ENCODE results near the gene ANGPT4.

GRCh38 chr20:951384-952169, 35.4 kb upstream of the ANGPT4 start:
- TF ChIP-seq CTCF (IDR thresholded peaks at IDR 0.05; ENCODE audit: control extremely low read depth in 1 of 3, insufficient read depth in 1 of 3, low read depth in 1 of 3, low read length in 3 of 3) (no peak), POLR2AphosphoS5 (IDR thresholded peaks at IDR 0.05; ENCODE audit: low read depth, low read length) (no peak), EZH2 (IDR thresholded peaks at IDR 0.05; ENCODE audit: low read depth, low read length, severe bottlenecking) (no peak), FOSL1 (IDR thresholded peaks at IDR 0.05; ENCODE audit: insufficient read depth, low read depth, low read length) (no peak), SUZ12 (IDR thresholded peaks at IDR 0.05; ENCODE audit: low read length) (no peak)
